ENCODE data around the gene PSMD1.

Gene PSMD1

GRCh38 chr2:231144896-231145295, 88.2 kb downstream of the PSMD1 start:
- Histone ChIP-seq H4K8ac (ENCODE audit: low read depth, low read length) (no peak overlapping the region), H2BK12ac (ENCODE audit: low read length) (no peak overlapping the region), H3K4ac (ENCODE audit: low read depth, low read length) (no peak overlapping the region), H3K4me3 (ENCODE audit: low read depth, low read length) (no peak overlapping the region), H3K9ac (ENCODE audit: low read length) (no peak overlapping the region), H3K27ac (ENCODE audit: low read depth, low read length) (no peak overlapping the region), H3K4me1 (ENCODE audit: control insufficient read depth in 1 of 2, insufficient read depth in 2 of 2, low read length in 2 of 2) (no peaks in the 10 kb centered on the region), H2AK5ac (ENCODE audit: low read length) (no peak overlapping the region), H3K79me2 (ENCODE audit: control insufficient read depth, insufficient read depth, low read length, poor library complexity) (no peaks in the 10 kb centered on the region), H2BK120ac (ENCODE audit: insufficient read depth, low read length, poor library complexity) (no peak overlapping the region), H2BK5ac (ENCODE audit: low read depth, low read length, poor library complexity) (no peak overlapping the region), H3K36me3 (ENCODE audit: control insufficient read depth in 1 of 2, insufficient read depth in 2 of 2, low read length in 2 of 2) (peaks cover 8 to 9% of the 10 kb centered on the region in 2 experiments), H3K18ac (ENCODE audit: low read length) (no peak overlapping the region), H3K27me3 (ENCODE audit: insufficient read depth, low read length) (no peaks in the 10 kb centered on the region), H3K79me1 (ENCODE audit: low read length) (no peaks in the 10 kb centered on the region), H3K9me3 (ENCODE audit: insufficient read depth, low read depth, low read length) (no peaks in the 10 kb centered on the region), H3K4me2 (ENCODE audit: low read length) (no peak overlapping the region), H3K14ac (ENCODE audit: low read length) (no peak overlapping the region), H3K23ac (ENCODE audit: low read length) (no peak overlapping the region), H4K91ac (ENCODE audit: low read depth, low read length) (no peak overlapping the region), H4K12ac (ENCODE audit: low read depth, low read length) (no peak overlapping the region), H2AFZ (ENCODE audit: insufficient read depth, low read length, poor library complexity) (no peak overlapping the region)
- WGBS (ENCODE audit: extremely low coverage, insufficient coverage, insufficient read length), result no CpG with 5 or more reads among the region's 6 CpGs
- no peak for DNase-seq

- H3K79me1 ChIP-seq (ENCODE audit: low read length), result no peaks in the 10 kb centered on the region
- no peak overlapping the region for H2BK12ac ChIP-seq (ENCODE audit: low read length)
- peak; percentile 20 to 77 for DNase-seq
- no peaks in the 10 kb centered on the region for H3K9me3 ChIP-seq (ENCODE audit: insufficient read depth, low read depth, low read length)
- H3K27ac ChIP-seq (ENCODE audit: low read depth, low read length), result no peak overlapping the region
- no peak overlapping the region for H3K18ac ChIP-seq (ENCODE audit: low read length)
- no peak overlapping the region for H2BK120ac ChIP-seq (ENCODE audit: insufficient read depth, low read length, poor library complexity)
- no peak overlapping the region for H3K23ac ChIP-seq (ENCODE audit: low read length)
- no peak overlapping the region for H4K91ac ChIP-seq (ENCODE audit: low read depth, low read length)
- no peaks in the 10 kb centered on the region for H3K4me1 ChIP-seq (ENCODE audit: control insufficient read depth in 1 of 2, insufficient read depth in 2 of 2, low read length in 2 of 2)
- no peak overlapping the region for H2BK5ac ChIP-seq (ENCODE audit: low read depth, low read length, poor library complexity)
- H3K79me2 ChIP-seq (ENCODE audit: control insufficient read depth, insufficient read depth, low read length, poor library complexity), result no peaks in the 10 kb centered on the region
- no peak overlapping the region for H3K4me3 ChIP-seq (ENCODE audit: low read depth, low read length)
- H3K4me2 ChIP-seq (ENCODE audit: low read length), result no peak overlapping the region
- H3K14ac ChIP-seq (ENCODE audit: low read length), result no peak overlapping the region
- H3K27me3 ChIP-seq (ENCODE audit: insufficient read depth, low read length), result no peaks in the 10 kb centered on the region
- no peak overlapping the region for H2AFZ ChIP-seq (ENCODE audit: insufficient read depth, low read length, poor library complexity)
- H3K4ac ChIP-seq (ENCODE audit: low read depth, low read length), result no peak overlapping the region
- no peak overlapping the region for H4K12ac ChIP-seq (ENCODE audit: low read depth, low read length)
- H3K36me3 ChIP-seq (ENCODE audit: control insufficient read depth in 1 of 2, insufficient read depth in 2 of 2, low read length in 2 of 2), result peaks cover 6 to 7% of the 10 kb centered on the region in 2 experiments
- no CpG with 5 or more reads among the region's 2 CpGs for WGBS (ENCODE audit: extremely low coverage, insufficient coverage, insufficient read length)
- H4K8ac ChIP-seq (ENCODE audit: low read depth, low read length), result no peak overlapping the region
- no peak overlapping the region for H2AK5ac ChIP-seq (ENCODE audit: low read length)
- H3K9ac ChIP-seq (ENCODE audit: low read length), result no peak overlapping the region
Observed at GRCh38 chr2:231146665-231147064, 90.0 kb downstream of the PSMD1 start.

GRCh38 chr2:231152800-231153557, 96.3 kb downstream of the PSMD1 start:
- H2AK5ac ChIP-seq (ENCODE audit: low read length), result no peak overlapping the region
- H3K4me3 ChIP-seq (ENCODE audit: low read depth, low read length), result no peak overlapping the region
- no peak for DNase-seq
- H3K36me3 ChIP-seq (ENCODE audit: control insufficient read depth in 1 of 2, insufficient read depth in 2 of 2, low read length in 2 of 2), result peaks cover 11 to 12% of the 10 kb centered on the region in 2 experiments
- H3K9me3 ChIP-seq (ENCODE audit: insufficient read depth, low read depth, low read length), result no peaks in the 10 kb centered on the region
- H2BK12ac ChIP-seq (ENCODE audit: low read length), result no peak overlapping the region
- H2BK5ac ChIP-seq (ENCODE audit: low read depth, low read length, poor library complexity), result no peak overlapping the region
- H4K8ac ChIP-seq (ENCODE audit: low read depth, low read length), result no peak overlapping the region
- no peaks in the 10 kb centered on the region for H3K79me1 ChIP-seq (ENCODE audit: low read length)
- no peak overlapping the region for H3K4ac ChIP-seq (ENCODE audit: low read depth, low read length)
- no peak overlapping the region for H4K91ac ChIP-seq (ENCODE audit: low read depth, low read length)
- H3K14ac ChIP-seq (ENCODE audit: low read length), result no peak overlapping the region
- no peak overlapping the region for H2AFZ ChIP-seq (ENCODE audit: insufficient read depth, low read length, poor library complexity)
- H3K79me2 ChIP-seq (ENCODE audit: control insufficient read depth, insufficient read depth, low read length, poor library complexity), result no peaks in the 10 kb centered on the region
- H3K18ac ChIP-seq (ENCODE audit: low read length), result no peak overlapping the region
- H3K9ac ChIP-seq (ENCODE audit: low read length), result no peak overlapping the region
- no peak overlapping the region for H3K23ac ChIP-seq (ENCODE audit: low read length)
- no peak overlapping the region for H2BK120ac ChIP-seq (ENCODE audit: insufficient read depth, low read length, poor library complexity)
- H4K12ac ChIP-seq (ENCODE audit: low read depth, low read length), result no peak overlapping the region
- no peak overlapping the region for H3K4me2 ChIP-seq (ENCODE audit: low read length)
- H3K4me1 ChIP-seq (ENCODE audit: control insufficient read depth in 1 of 2, insufficient read depth in 2 of 2, low read length in 2 of 2), result no peaks in the 10 kb centered on the region
- no peak overlapping the region for H3K27ac ChIP-seq (ENCODE audit: low read depth, low read length)
- H3K27me3 ChIP-seq (ENCODE audit: insufficient read depth, low read length), result no peaks in the 10 kb centered on the region
- WGBS (ENCODE audit: extremely low coverage, insufficient coverage, insufficient read length), result no CpG with 5 or more reads among the region's 8 CpGs

DNA sequence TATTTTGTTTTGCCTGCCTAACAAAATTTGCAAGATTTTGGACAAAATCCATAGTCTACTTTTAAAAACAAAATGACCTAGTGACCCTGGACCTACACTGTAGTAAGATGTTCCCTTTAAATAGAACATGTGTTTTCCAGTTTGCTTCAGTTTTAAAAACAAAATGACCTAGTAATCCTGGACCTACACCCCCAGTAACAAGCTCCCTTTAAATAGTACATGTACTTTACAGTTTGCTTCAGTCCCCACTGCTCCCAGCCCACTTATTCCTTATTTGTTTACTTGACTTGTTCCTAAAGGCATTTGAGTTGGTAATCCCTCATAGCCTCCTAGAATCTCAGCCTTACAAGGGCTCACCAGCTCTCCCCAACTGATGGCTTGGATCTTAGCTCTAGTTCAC, 102.6 kb downstream of the PSMD1 start:
- DNase-seq, result no peak
- Histone ChIP-seq H3K27ac (ENCODE audit: low read depth, low read length) (no peak overlapping the region), H3K9ac (ENCODE audit: low read length) (no peak overlapping the region), H3K4ac (ENCODE audit: low read depth, low read length) (no peak overlapping the region), H2BK12ac (ENCODE audit: low read length) (no peak overlapping the region), H3K36me3 (ENCODE audit: control insufficient read depth in 1 of 2, insufficient read depth in 2 of 2, low read length in 2 of 2) (peaks cover 7 to 11% of the 10 kb centered on the region in 2 experiments), H3K18ac (ENCODE audit: low read length) (no peak overlapping the region), H4K8ac (ENCODE audit: low read depth, low read length) (no peak overlapping the region), H4K91ac (ENCODE audit: low read depth, low read length) (no peak overlapping the region), H3K79me1 (ENCODE audit: low read length) (no peaks in the 10 kb centered on the region), H2AFZ (ENCODE audit: insufficient read depth, low read length, poor library complexity) (no peak overlapping the region), H2BK120ac (ENCODE audit: insufficient read depth, low read length, poor library complexity) (no peak overlapping the region), H2BK5ac (ENCODE audit: low read depth, low read length, poor library complexity) (no peak overlapping the region), H3K23ac (ENCODE audit: low read length) (no peak overlapping the region), H3K27me3 (ENCODE audit: insufficient read depth, low read length) (no peaks in the 10 kb centered on the region), H4K12ac (ENCODE audit: low read depth, low read length) (no peak overlapping the region), H3K9me3 (ENCODE audit: insufficient read depth, low read depth, low read length) (no peaks in the 10 kb centered on the region), H3K4me1 (ENCODE audit: control insufficient read depth in 1 of 2, insufficient read depth in 2 of 2, low read length in 2 of 2) (peaks cover 1 to 2% of the 10 kb centered on the region in 2 experiments), H2AK5ac (ENCODE audit: low read length) (no peak overlapping the region), H3K14ac (ENCODE audit: low read length) (no peak overlapping the region), H3K4me3 (ENCODE audit: low read depth, low read length) (no peak overlapping the region), H3K4me2 (ENCODE audit: low read length) (no peak overlapping the region), H3K79me2 (ENCODE audit: control insufficient read depth, insufficient read depth, low read length, poor library complexity) (no peaks in the 10 kb centered on the region)

Measured in trophoblast cell (in vitro differentiated cells and primary cell).